A673 (cell line): ENCODE data around the gene PIP4K2C. TPM values are rescaled to one million over a fixed set of nuclear protein-coding genes. Genes with fewer than 3 reads are reported as not detected.

Source experiments
- BruUV-seq: library from RNA; stranded (reverse); fragments of 400-500 nt; replicated peaks from 2 replicates; lab custom pipeline; 2021; lab: Mats Ljungman, UMichigan
- CTCF ChIA-PET: fragments of 300-600 bp; sonication (Branson Sonifier 250); formaldehyde crosslinking; loops from one replicate; lab custom pipeline; 2022; ENCODE audit warnings: antibody characterized with exemption; lab: Charles Lee
- POLR2A ChIA-PET: fragments of 300-600 bp; sonication (Branson Sonifier 250); formaldehyde crosslinking; loops from one replicate; lab custom pipeline; 2022; ENCODE audit warnings: antibody characterized with exemption; ENCODE audit not compliant: low non-redundant PET; lab: Charles Lee
- DNase-seq: peaks from one replicate; pipeline ENCODE4 v3.0.0-alpha.2; 2015; ENCODE audit warnings: low spot score
- H3K27ac ChIP-seq: fragments of 200-600 bp; sonication (generic); 2 replicates; pipeline ENCODE4 v1.5.1; 2016; ENCODE audit warnings: mixed run types, low read depth, mild to moderate bottlenecking, mixed read lengths, antibody characterized with exemption, low read length; ENCODE audit not compliant: poor library complexity, severe bottlenecking
- H3K27me3 ChIP-seq: fragments of 200-600 bp; sonication (generic); replicated peaks from 2 replicates; pipeline ENCODE4 v1.6.1; 2017; ENCODE audit warnings: mixed run types, low read depth, mild to moderate bottlenecking, mixed read lengths, antibody characterized with exemption, low read length; ENCODE audit not compliant: insufficient read depth, poor library complexity
- H3K36me3 ChIP-seq: fragments of 200-600 bp; sonication (generic); 2 replicates; pipeline ENCODE4 v1.6.1; 2016; ENCODE audit warnings: mixed run types, mild to moderate bottlenecking, mixed read lengths, antibody characterized with exemption, low read length; ENCODE audit not compliant: insufficient read depth, poor library complexity, severe bottlenecking
- H3K4me1 ChIP-seq: fragments of 200-600 bp; sonication (generic); 2 replicates; pipeline ENCODE4 v1.6.1; 2017; ENCODE audit warnings: mixed run types, mild to moderate bottlenecking, mixed read lengths, antibody characterized with exemption, low read length; ENCODE audit not compliant: insufficient read depth, poor library complexity, severe bottlenecking
- H3K4me3 ChIP-seq: fragments of 200-600 bp; sonication (generic); 2 replicates; pipeline ENCODE4 v1.5.1; 2016; ENCODE audit warnings: low read depth, mixed run types, mild to moderate bottlenecking, mixed read lengths, low read length; ENCODE audit not compliant: poor library complexity, severe bottlenecking
- H3K9me3 ChIP-seq: fragments of 200-600 bp; sonication (generic); 2 replicates; pipeline ENCODE4 v1.6.1; 2016; ENCODE audit warnings: mixed run types, low read depth, mild to moderate bottlenecking, mixed read lengths, antibody characterized with exemption, low read length; ENCODE audit not compliant: poor library complexity, severe bottlenecking
- CTCF ChIP-seq: fragments of 300-800, 200-600 bp; sonication (generic); conservative IDR thresholded peaks from 2 replicates; pipeline ENCODE4 v1.5.1; 2017; ENCODE audit warnings: low read depth, mild to moderate bottlenecking, antibody characterized with exemption, low read length, moderate library complexity, mixed read lengths
- EZH2 ChIP-seq: fragments of 200-600 bp; sonication (generic); IDR thresholded peaks from 2 replicates; pipeline ENCODE4 v1.6.1; 2017; ENCODE audit warnings: borderline replicate concordance, low read depth, mild to moderate bottlenecking, mixed read lengths, antibody characterized with exemption, low read length; ENCODE audit not compliant: poor library complexity, severe bottlenecking
- intact Hi-C: fragments of 100-400 bp; cut with micrococcal nuclease; formaldehyde crosslinking; loops from one replicate; pipeline ENCODE4 v1.10.0; 2022; ENCODE audit not compliant: unreplicated experiment
- total RNA-seq: library from RNA; stranded (reverse); gene quantifications from 2 replicates; pipeline ENCODE4 v1.2.3, GENCODE V29; 2021

Gene PIP4K2C
- total RNA-seq, 1 experiment from 2014 or later = 34.9 TPM

- no peak overlapping the region for H3K4me3 ChIP-seq
- H3K27me3 ChIP-seq = no peaks in the 10 kb centered on the region
- no TSS peak for BruUV-seq
- DNase-seq = no peak
- H3K27ac ChIP-seq = no peak overlapping the region
- POLR2A ChIA-PET = no interaction called here
- no peak for TF ChIP-seq CTCF
- TF ChIP-seq EZH2 = no peak
- no peaks in the 10 kb centered on the region for H3K36me3 ChIP-seq
- CTCF ChIA-PET = interaction anchor here (0.5 kb wide), 1 partner anchor 128 kb away, joined by 4 read pairs; no protein-coding TSS in a partner anchor
- intact Hi-C loops = no loop called here
- H3K4me1 ChIP-seq = no peaks in the 10 kb centered on the region
- no peaks in the 10 kb centered on the region for H3K9me3 ChIP-seq
Observed at GRCh38 chr12:57571926-57572762, 18.8 kb upstream of the PIP4K2C start.

GRCh38 chr12:57574795-57575194, 16.2 kb upstream of the PIP4K2C start:
- Histone ChIP-seq H3K36me3 (no peaks in the 10 kb centered on the region), H3K27ac (no peak overlapping the region), H3K27me3 (no peaks in the 10 kb centered on the region), H3K4me1 (no peaks in the 10 kb centered on the region), H3K4me3 (no peak overlapping the region), H3K9me3 (no peaks in the 10 kb centered on the region)
- TF ChIP-seq CTCF (no peak), EZH2 (no peak)
- intact Hi-C loops = no loop called here
- POLR2A ChIA-PET = no interaction called here
- no TSS peak for BruUV-seq
- CTCF ChIA-PET = interaction anchor here (1.1 kb wide), 1 partner anchor 9 kb away, joined by 3 read pairs; no protein-coding TSS in a partner anchor
- DNase-seq = no peak

GRCh38 chr12:57575771-57576612, 15.0 kb upstream of the PIP4K2C start:
- Histone ChIP-seq H3K36me3 (no peaks in the 10 kb centered on the region), H3K4me3 (no peak overlapping the region), H3K9me3 (no peaks in the 10 kb centered on the region), H3K4me1 (no peaks in the 10 kb centered on the region), H3K27me3 (no peaks in the 10 kb centered on the region), H3K27ac (no peak overlapping the region)
- intact Hi-C loops = no loop called here
- no peak for TF ChIP-seq CTCF
- no peak for TF ChIP-seq EZH2
- BruUV-seq = no TSS peak
- ChIA-PET POLR2A (interaction anchor here (0.5 kb wide), 1 partner anchor 554 kb away, joined by 4 read pairs; no protein-coding TSS in a partner anchor), CTCF (interaction anchor here (1.1 kb wide), 1 partner anchor 7 kb away, joined by 3 read pairs; no protein-coding TSS in a partner anchor)
- DNase-seq = no peak
